Nephron (organoid): Measurements from ENCODE around the gene ASTN2.

Experiments
- H3K27ac Mint-ChIP-seq, 3 experiments: 2 replicates each; pipeline ENCODE4 v1.8.0; 2020; ENCODE audit warnings: mixed read lengths in 3 of 3, mild to moderate bottlenecking in 2 of 3, moderate library complexity in 1 of 3
- H3K27me3 Mint-ChIP-seq: 2 replicates; pipeline ENCODE4 v1.8.0; 2021; ENCODE audit warnings: low read depth, mild to moderate bottlenecking, moderate library complexity, mixed read lengths
- H3K36me3 Mint-ChIP-seq: 2 replicates; pipeline ENCODE4 v1.8.0; 2020; ENCODE audit warnings: low read depth, mixed read lengths
- H3K4me1 Mint-ChIP-seq: 2 replicates; pipeline ENCODE4 v1.8.0; 2020; ENCODE audit warnings: mixed read lengths
- H3K4me3 Mint-ChIP-seq, 3 experiments: 2 replicates each; pipeline ENCODE4 v1.8.0; 2020; ENCODE audit warnings: mild to moderate bottlenecking in 3 of 3, mixed read lengths in 3 of 3, moderate library complexity in 2 of 3
- H3K9me3 Mint-ChIP-seq: 2 replicates; pipeline ENCODE4 v1.8.0; 2020; ENCODE audit warnings: mixed read lengths
- CTCF ChIP-seq, 3 experiments: fragments of 200-600 bp; sonication (generic); IDR thresholded peaks; one replicate each; pipeline ENCODE4 v1.5.0; 2021; ENCODE audit warnings: antibody characterized with exemption in 3 of 3; ENCODE audit not compliant: unreplicated experiment in 3 of 3

The ASTN2 gene

GRCh38 chr9:116685166-116685565, 729.7 kb downstream of the ASTN2 start:
- TF ChIP-seq CTCF (IDR thresholded peaks at IDR 0.05; ENCODE audit: unreplicated experiment in 3 of 3), result no peak
- peak overlapping the region; percentile 60 to 90 (median 87) for H3K4me3 Mint-ChIP-seq
- H3K9me3 Mint-ChIP-seq, result peaks cover 6% of the 10 kb centered on the region
- peaks cover 42% of the 10 kb centered on the region for H3K4me1 Mint-ChIP-seq
- H3K36me3 Mint-ChIP-seq, result peaks cover 8% of the 10 kb centered on the region
- H3K27ac Mint-ChIP-seq, result peak overlapping the region in 2 of 3 experiments; percentile 1 to 17
- H3K27me3 Mint-ChIP-seq, result no peaks in the 10 kb centered on the region

GRCh38 chr9:116683535-116683934, 731.3 kb downstream of the ASTN2 start:
- no peak overlapping the region for H3K4me3 Mint-ChIP-seq
- H3K36me3 Mint-ChIP-seq, result peaks cover 8% of the 10 kb centered on the region
- no peak overlapping the region for H3K27ac Mint-ChIP-seq
- H3K4me1 Mint-ChIP-seq, result peaks cover 29% of the 10 kb centered on the region
- no peaks in the 10 kb centered on the region for H3K27me3 Mint-ChIP-seq
- TF ChIP-seq CTCF (IDR thresholded peaks at IDR 0.05; ENCODE audit: unreplicated experiment in 3 of 3), result no peak
- H3K9me3 Mint-ChIP-seq, result peaks cover 6% of the 10 kb centered on the region

GRCh38 chr9:116674210-116674980, 740.5 kb downstream of the ASTN2 start:
- H3K9me3 Mint-ChIP-seq, result peaks cover 21% of the 10 kb centered on the region
- H3K36me3 Mint-ChIP-seq, result peaks cover 28% of the 10 kb centered on the region
- no peaks in the 10 kb centered on the region for H3K27me3 Mint-ChIP-seq
- H3K4me3 Mint-ChIP-seq, result no peak overlapping the region
- TF ChIP-seq CTCF (IDR thresholded peaks at IDR 0.05; ENCODE audit: unreplicated experiment in 3 of 3), result no peak
- no peak overlapping the region for H3K27ac Mint-ChIP-seq
- peaks cover 5% of the 10 kb centered on the region for H3K4me1 Mint-ChIP-seq

- peaks cover 28% of the 10 kb centered on the region for H3K36me3 Mint-ChIP-seq
- peaks cover 26% of the 10 kb centered on the region for H3K9me3 Mint-ChIP-seq
- no peak for TF ChIP-seq CTCF (IDR thresholded peaks at IDR 0.05; ENCODE audit: unreplicated experiment in 3 of 3)
Observed at GRCh38 chr9:116673375-116673774, 741.5 kb downstream of the ASTN2 start.

GRCh38 chr9:116671605-116672004, 743.3 kb downstream of the ASTN2 start:
- TF ChIP-seq CTCF (IDR thresholded peaks at IDR 0.05; ENCODE audit: unreplicated experiment in 3 of 3), result no peak
- H3K4me1 Mint-ChIP-seq, result peaks cover 5% of the 10 kb centered on the region
- H3K4me3 Mint-ChIP-seq, result no peak overlapping the region
- H3K36me3 Mint-ChIP-seq, result peaks cover 28% of the 10 kb centered on the region
- H3K9me3 Mint-ChIP-seq, result peaks cover 26% of the 10 kb centered on the region
- H3K27ac Mint-ChIP-seq, result no peak overlapping the region
- H3K27me3 Mint-ChIP-seq, result no peaks in the 10 kb centered on the region

More at GRCh38 chr9:116673375-116673774, 741.5 kb downstream of the ASTN2 start:
- Mint-ChIP-seq H3K27ac (no peak overlapping the region), H3K27me3 (no peaks in the 10 kb centered on the region), H3K4me1 (peaks cover 5% of the 10 kb centered on the region), H3K4me3 (no peak overlapping the region)
